Brain microvascular endothelial cell (primary cell): ENCODE measurements around the gene DUSP22.

Source experiments
- DNase-seq: peaks from one replicate; pipeline ENCODE4 v3.0.0-alpha.2; 2020
- H3K27ac ChIP-seq: fragments of 250-450 bp; sonication (Bioruptor Pico); 2 replicates; pipeline ENCODE4 v1.5.1; 2020; ENCODE audit warnings: mild to moderate bottlenecking, moderate library complexity
- H3K27me3 ChIP-seq: fragments of 250-450 bp; sonication (Bioruptor Pico); replicated peaks from 2 replicates; pipeline ENCODE4 v1.5.1; 2020; ENCODE audit warnings: mild to moderate bottlenecking
- H3K36me3 ChIP-seq: fragments of 250-450 bp; sonication (Bioruptor Pico); replicated peaks from 2 replicates; pipeline ENCODE4 v1.5.1; 2020; ENCODE audit warnings: mild to moderate bottlenecking
- H3K4me3 ChIP-seq: 2 replicates; pipeline ENCODE4 v1.5.1; 2011; ENCODE audit warnings: low read depth, mild to moderate bottlenecking, control low read depth, low read length, moderate library complexity
- in situ Hi-C: cut with HindIII; loops from 2 replicates; pipeline ENCODE4 v1.10.0; 2017; ENCODE audit warnings: low sequenced_read_pairs, low pct_ligation_motif_present
- TF ChIP-seq, protein P1 (sequence below): IDR thresholded peaks from 2 replicates; pipeline ENCODE4 v1.5.1; 2011; ENCODE audit warnings: low read depth, mild to moderate bottlenecking, moderate library complexity, low read length, control low read depth, inconsistent platforms; ENCODE audit errors: missing control alignments

The DUSP22 gene

GRCh38 chr6:400815-401214 lies 108.5 kb downstream of the DUSP22 start:
- in situ Hi-C loops: no loop called here
- DNase-seq: no peak
- no peaks in the 10 kb centered on the region for H3K36me3 ChIP-seq
- H3K4me3 ChIP-seq: no peak overlapping the region
- H3K27ac ChIP-seq: no peak overlapping the region
- peaks cover 8% of the 10 kb centered on the region for H3K27me3 ChIP-seq
- TF ChIP-seq, protein P1, sequence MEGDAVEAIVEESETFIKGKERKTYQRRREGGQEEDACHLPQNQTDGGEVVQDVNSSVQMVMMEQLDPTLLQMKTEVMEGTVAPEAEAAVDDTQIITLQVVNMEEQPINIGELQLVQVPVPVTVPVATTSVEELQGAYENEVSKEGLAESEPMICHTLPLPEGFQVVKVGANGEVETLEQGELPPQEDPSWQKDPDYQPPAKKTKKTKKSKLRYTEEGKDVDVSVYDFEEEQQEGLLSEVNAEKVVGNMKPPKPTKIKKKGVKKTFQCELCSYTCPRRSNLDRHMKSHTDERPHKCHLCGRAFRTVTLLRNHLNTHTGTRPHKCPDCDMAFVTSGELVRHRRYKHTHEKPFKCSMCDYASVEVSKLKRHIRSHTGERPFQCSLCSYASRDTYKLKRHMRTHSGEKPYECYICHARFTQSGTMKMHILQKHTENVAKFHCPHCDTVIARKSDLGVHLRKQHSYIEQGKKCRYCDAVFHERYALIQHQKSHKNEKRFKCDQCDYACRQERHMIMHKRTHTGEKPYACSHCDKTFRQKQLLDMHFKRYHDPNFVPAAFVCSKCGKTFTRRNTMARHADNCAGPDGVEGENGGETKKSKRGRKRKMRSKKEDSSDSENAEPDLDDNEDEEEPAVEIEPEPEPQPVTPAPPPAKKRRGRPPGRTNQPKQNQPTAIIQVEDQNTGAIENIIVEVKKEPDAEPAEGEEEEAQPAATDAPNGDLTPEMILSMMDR: no peak
